Fibroblast of skin of back (primary cell): ENCODE measurements around the gene FADS1.

Source experiments
- DNase-seq: peaks from one replicate; pipeline ENCODE4 v3.0.0-alpha.2; 2013

FADS1 gene

GRCh38 chr11:61846362-61847020, 29.7 kb upstream of the FADS1 start:
- no peak for DNase-seq

DNA sequence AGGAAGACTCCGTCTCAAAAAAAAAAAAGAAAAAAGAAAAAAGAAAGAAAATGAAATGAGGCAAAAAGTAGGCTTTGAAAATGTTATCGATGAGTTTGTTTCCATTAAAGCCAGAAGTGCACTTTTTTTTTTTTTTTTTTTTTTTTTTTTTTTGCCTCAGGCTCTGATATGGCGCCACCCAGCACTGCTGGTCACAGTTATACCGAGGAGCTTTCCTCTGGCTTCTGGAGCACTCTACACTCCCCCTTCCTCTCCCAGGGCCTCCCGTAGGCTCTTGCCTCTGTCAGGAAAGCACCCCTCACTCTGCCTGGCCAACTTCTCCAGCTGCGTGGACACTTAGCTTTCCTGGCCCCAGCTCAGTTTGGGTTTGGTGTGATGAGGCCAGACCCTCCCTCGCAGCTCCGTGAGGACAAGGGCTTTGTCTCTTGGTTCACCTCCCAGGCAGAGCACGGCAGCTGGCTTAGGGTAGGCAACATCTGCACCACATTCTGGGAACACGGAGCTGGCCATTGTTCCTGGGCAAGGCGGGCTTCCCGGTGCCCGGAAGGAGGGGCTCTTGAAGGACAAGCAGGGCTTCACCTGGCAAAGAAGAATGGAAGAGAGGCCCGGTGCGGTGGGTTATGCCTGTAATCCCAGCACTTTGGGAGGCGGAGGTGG, 28.2 kb upstream of the FADS1 start:
- no peak for DNase-seq

DNA sequence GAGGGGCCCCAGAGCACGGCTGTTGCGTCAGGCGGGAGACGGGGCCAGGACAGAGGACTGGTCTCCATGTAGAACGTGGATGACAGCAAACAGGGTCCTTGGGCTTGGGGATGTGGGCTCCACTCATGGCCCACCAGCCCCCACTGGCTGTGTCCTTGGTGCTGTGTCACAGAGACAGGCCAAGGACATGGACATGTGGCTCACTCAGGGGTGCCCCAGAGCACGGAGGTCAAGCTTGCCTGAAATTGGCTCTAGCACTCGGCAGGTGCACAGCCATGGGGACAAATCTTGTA, 25.7 kb upstream of the FADS1 start:
- no peak for DNase-seq

- DNase-seq = no peak
Observed at GRCh38 chr11:61841636-61842527, 25.1 kb upstream of the FADS1 start.

GRCh38 chr11:61840371-61840770, 23.6 kb upstream of the FADS1 start:
- DNase-seq = no peak

DNA sequence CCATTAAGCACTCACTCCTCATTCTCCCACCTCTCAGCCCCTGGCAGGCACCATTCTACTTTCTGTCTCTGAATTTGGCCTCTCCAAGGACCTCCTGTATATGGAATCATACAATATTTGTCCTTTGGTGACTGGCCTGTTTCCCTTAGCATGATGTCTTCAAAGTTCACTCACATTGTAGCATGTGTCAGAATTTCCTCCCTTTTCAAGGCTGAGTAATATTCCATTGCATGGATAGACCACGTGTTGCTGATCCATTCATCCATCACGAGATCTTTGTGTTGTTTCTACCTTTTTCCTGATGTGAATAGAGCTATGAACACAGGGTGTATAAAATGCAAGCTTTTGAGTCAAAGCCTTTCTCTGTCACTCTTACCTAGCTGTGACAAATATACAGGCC, 22.9 kb upstream of the FADS1 start:
- DNase-seq = no peak

- no peak for DNase-seq
Observed at GRCh38 chr11:61838921-61839320, 22.1 kb upstream of the FADS1 start.

DNA sequence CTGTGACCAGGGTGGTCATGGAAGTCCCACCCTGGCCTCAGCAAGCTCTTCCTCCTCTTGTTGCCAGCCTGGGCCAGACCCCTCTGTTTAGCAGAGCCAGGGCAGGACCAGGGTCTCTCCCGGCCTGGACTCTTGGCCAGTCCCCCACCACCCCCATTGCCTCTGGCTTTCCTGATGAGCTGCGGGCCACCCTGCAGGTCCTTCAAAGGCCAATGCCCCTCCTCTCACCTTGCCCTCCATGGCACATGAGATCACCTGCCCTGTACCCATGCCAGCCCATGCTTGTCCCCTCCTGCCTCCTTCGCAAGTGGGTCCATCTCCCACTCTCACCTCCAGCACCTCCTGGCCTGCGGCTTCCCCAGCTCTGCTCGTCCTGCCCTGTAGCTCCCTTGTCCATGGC, 21.7 kb upstream of the FADS1 start:
- no peak for DNase-seq

- no peak for DNase-seq
Observed at GRCh38 chr11:61837411-61838005, 20.7 kb upstream of the FADS1 start.

- no peak for DNase-seq
Observed at GRCh38 chr11:61836193-61836592, 19.4 kb upstream of the FADS1 start.

DNA sequence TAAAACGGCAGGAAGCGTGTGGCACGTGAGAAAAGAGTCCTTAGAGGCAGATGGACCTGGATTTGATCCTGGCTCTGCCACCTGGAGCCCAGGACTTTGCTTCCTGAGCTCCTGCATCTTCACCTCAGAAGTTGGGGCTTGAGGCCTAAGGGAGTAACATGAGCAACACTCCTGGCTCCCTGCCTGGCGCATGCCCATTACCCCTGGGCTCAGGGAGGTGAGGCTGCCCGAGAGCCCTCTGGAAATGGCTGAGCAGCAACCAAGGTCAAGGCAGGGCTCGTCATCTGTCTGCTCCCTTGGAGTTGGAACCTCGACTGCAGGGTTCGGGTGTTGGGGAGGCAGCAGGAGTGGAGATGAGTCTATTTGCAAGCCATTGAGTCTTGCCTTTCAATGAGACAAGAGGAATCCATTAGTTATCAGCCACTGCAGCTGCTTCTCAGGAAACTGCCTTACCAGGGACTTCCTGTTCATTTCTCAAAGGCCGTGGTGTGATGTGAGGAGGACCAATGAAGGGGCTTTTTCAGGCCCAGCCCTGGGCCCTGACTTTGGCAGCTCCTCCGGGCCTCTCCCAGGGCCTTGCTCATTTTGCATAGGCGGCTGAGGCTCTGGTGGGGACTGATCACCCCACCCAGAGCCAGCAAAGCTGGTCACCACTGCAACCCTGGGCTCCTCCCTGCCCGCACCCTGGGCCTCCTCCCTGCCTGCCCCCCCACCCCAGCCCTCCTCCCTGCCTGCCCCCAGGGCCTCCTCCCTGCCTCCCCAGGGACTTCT, 17.7 kb upstream of the FADS1 start:
- DNase-seq = peak; percentile 71

DNA sequence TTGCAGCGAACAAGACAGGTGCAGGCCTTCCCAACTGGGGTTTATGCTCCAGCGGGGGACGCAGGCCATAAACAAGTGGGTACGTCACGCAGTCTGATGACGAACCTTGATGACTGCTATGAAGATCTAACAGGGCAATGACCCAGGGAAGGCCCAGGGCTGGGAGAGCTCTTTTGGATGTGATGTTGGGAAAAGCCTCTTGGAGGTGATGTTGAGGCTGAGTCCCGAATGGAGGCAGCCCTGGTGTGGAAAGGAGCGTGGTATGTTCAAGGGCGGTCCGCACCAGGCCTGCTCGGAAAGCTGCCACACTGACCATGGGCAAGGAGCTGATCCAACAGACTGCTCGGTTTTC, 17.1 kb upstream of the FADS1 start:
- DNase-seq = no peak

DNA sequence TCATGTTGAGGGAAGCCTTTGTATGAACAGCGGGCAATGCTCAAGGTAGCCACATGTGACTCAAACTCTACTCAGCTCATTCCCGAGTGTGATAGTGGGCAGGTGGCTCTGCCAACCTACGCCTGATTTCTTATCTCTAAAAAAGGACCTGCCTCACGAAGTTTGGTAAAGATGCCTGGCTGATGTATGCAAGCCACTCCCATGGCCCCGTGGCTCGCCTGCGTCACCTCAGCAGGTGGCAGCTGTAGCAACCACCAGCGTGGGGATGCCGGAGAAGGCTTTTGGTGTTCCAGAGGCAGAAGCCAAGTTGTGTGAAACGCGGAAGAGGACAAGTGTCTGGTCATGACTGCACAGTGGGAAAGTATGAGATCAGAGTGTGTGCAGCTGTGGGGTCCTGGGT, 16.7 kb upstream of the FADS1 start:
- DNase-seq = no peak

- no peak for DNase-seq
Observed at GRCh38 chr11:61832754-61833153, 16.0 kb upstream of the FADS1 start.

DNA sequence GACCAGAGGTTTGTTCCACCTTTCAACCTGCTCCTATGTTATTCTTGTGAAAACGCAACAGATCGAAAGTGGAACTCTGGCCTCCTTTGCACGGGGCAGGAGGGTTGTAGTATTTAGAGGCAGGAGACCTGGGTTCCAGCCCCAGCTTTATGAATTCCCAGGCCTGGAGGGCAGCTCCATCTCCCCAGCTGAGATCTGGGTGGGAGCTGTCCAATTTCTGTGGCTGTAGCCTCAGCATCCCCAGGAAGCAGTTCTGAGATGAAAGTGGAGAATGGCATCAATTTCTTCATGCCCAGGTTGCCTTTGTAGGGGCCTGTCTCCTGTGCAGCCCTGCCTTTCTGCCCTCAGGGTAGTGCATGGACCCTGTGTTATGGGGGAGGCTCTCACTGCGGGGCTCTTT, 15.4 kb upstream of the FADS1 start:
- no peak for DNase-seq

- DNase-seq = peak; percentile 36
Observed at GRCh38 chr11:61830237-61831105, 13.7 kb upstream of the FADS1 start.

- DNase-seq = no peak
Observed at GRCh38 chr11:61829806-61830205, 13.0 kb upstream of the FADS1 start.

- DNase-seq = peak; percentile 24
Observed at GRCh38 chr11:61828629-61829407, 12.0 kb upstream of the FADS1 start.

GRCh38 chr11:61828379-61828628, 11.5 kb upstream of the FADS1 start:
- no peak for DNase-seq

- peak; percentile 93 for DNase-seq
Observed at GRCh38 chr11:61827571-61828378, 11.0 kb upstream of the FADS1 start, which contains the start of gene FADS2. Gene FADS2 (plus strand): TSS chr11:61828300. CDS start chr11:61828391, 91 bp downstream.
